ENCODE data around the gene GRM4. TPM values are rescaled to one million over a fixed set of nuclear protein-coding genes. Genes with fewer than 3 reads are reported as not detected.

GRM4 gene
- total and polyA plus RNA-seq, 9 of the 15 experiments (the other 6 are each of a cell fraction or from before 2014, with no cell fraction given), result 0.18 TPM; not detected in 8

GRCh38 chr6:34059136-34059731 is 86.7 kb downstream of the GRM4 start:
- H3K4me1 ChIP-seq (replicated peaks in 1 of 2; ENCODE audit: control insufficient read depth in 2 of 2, insufficient read depth in 2 of 2, low read length in 2 of 2), result peaks cover 5 to 20% of the 10 kb centered on the region in 2 experiments; a peak in 4 of 5 replicates
- no peak overlapping the region for H3K27ac ChIP-seq (ENCODE audit: extremely low read depth, low read depth, low read length)
- no peak overlapping the region for H3K4me3 ChIP-seq
- H3K27me3 ChIP-seq (ENCODE audit: control insufficient read depth in 2 of 2, insufficient read depth in 2 of 2, low read length in 2 of 2), result peaks cover 26 to 67% of the 10 kb centered on the region in 2 experiments
- TF ChIP-seq ZNF766 (CRISPR knock-in tag; conservative IDR thresholded peaks at IDR 0.05), result no peak
- TF ChIP-seq GABPB1 (CRISPR knock-in tag; IDR thresholded peaks at IDR 0.05), result no peak
- no peak for TF ChIP-seq ELK1 (CRISPR knock-in tag; IDR thresholded peaks at IDR 0.05)
- no peak for TF ChIP-seq NONO (IDR thresholded peaks at IDR 0.05; ENCODE audit: low read depth in 2 of 2, low read length in 1 of 2)
- TF ChIP-seq, protein P1, sequence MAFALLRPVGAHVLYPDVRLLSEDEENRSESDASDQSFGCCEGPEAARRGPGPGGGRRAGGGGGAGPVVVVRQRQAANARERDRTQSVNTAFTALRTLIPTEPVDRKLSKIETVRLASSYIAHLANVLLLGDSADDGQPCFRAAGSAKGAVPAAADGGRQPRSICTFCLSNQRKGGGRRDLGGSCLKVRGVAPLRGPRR (CRISPR knock-in tag; IDR thresholded peaks at IDR 0.05), result no peak
- no peak for TF ChIP-seq CHD1 (IDR thresholded peaks at IDR 0.05; ENCODE audit: low read length)
- no peak for TF ChIP-seq ETV1 (tag; conservative IDR thresholded peaks at IDR 0.05; ENCODE audit: low read depth)
- TF ChIP-seq HMGN3 (IDR thresholded peaks at IDR 0.05; ENCODE audit: borderline replicate concordance, extremely low read depth, insufficient read length, low read depth, low read length), result no peak
- no peak for TF ChIP-seq ZNF124 (CRISPR knock-in tag; IDR thresholded peaks at IDR 0.05)
- no peak for TF ChIP-seq ZNF175 (CRISPR knock-in tag; IDR thresholded peaks at IDR 0.05; ENCODE audit: low read depth)
- TF ChIP-seq SMC3 (conservative IDR thresholded peaks at IDR 0.05; ENCODE audit: insufficient read depth, low read depth, low read length), result no peak
- TF ChIP-seq, protein P2, sequence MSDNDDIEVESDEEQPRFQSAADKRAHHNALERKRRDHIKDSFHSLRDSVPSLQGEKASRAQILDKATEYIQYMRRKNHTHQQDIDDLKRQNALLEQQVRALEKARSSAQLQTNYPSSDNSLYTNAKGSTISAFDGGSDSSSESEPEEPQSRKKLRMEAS (CRISPR knock-in tag; IDR thresholded peaks at IDR 0.05), result no peak
- TF ChIP-seq, protein P3, sequence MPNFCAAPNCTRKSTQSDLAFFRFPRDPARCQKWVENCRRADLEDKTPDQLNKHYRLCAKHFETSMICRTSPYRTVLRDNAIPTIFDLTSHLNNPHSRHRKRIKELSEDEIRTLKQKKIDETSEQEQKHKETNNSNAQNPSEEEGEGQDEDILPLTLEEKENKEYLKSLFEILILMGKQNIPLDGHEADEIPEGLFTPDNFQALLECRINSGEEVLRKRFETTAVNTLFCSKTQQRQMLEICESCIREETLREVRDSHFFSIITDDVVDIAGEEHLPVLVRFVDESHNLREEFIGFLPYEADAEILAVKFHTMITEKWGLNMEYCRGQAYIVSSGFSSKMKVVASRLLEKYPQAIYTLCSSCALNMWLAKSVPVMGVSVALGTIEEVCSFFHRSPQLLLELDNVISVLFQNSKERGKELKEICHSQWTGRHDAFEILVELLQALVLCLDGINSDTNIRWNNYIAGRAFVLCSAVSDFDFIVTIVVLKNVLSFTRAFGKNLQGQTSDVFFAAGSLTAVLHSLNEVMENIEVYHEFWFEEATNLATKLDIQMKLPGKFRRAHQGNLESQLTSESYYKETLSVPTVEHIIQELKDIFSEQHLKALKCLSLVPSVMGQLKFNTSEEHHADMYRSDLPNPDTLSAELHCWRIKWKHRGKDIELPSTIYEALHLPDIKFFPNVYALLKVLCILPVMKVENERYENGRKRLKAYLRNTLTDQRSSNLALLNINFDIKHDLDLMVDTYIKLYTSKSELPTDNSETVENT (CRISPR knock-in tag; IDR thresholded peaks at IDR 0.05), result no peak
- POLR2A ChIA-PET, result interaction anchor here (0.6 to 1.6 kb wide), 4 partner anchors 9 to 47 kb away, joined by 3 to 4 read pairs (median 3); no protein-coding TSS in a partner anchor
- in situ Hi-C loops (cut with MboI), result loop anchor here (5.0 kb wide), 1 partner anchor 93 kb away; no protein-coding TSS in a partner anchor
- FAIRE-seq, result no peak
- WGBS (ENCODE audit: insufficient coverage, low coverage, missing lambda C conversion rate), result under 1% methylated on average over 13 of the region's 17 CpGs
- H3K4me2 ChIP-seq (ENCODE audit: insufficient read depth, low read length), result no peak overlapping the region
- intact Hi-C loops (cut with micrococcal nuclease), result loop anchor here (5.0 kb wide), 1 partner anchor 183 kb away; no protein-coding TSS in a partner anchor
- no TSS peak for BruUV-seq (replicated peaks)
- no peaks in the 10 kb centered on the region for H3K9me3 ChIP-seq (replicated peaks; ENCODE audit: control insufficient read depth, insufficient read depth, low read depth, low read length)
- H2AFZ ChIP-seq (ENCODE audit: low read depth, low read length), result no peak overlapping the region
- H3K36me3 ChIP-seq (ENCODE audit: control insufficient read depth, insufficient read depth, low read length), result no peaks in the 10 kb centered on the region
- no peak for DNase-seq (ENCODE audit: extremely low read depth in 1 of 4, low spot score in 3 of 4)
- CTCF ChIA-PET (ENCODE audit: low intra/inter-chr PET ratio), result no interaction called here
- peaks cover 21% of the 10 kb centered on the region for H4K20me1 ChIP-seq (replicated peaks; ENCODE audit: control insufficient read depth, insufficient read depth, low read length)
- H3K9me1 ChIP-seq (ENCODE audit: control insufficient read depth, insufficient read depth, low read length), result no peaks in the 10 kb centered on the region
- ATAC-seq, result no peak
- H3K79me2 ChIP-seq (ENCODE audit: control insufficient read depth, insufficient read depth, low read length), result no peaks in the 10 kb centered on the region
- peak overlapping the region in 1 of 2 experiments; percentile 26; a peak in 1 of 4 replicates for H3K9ac ChIP-seq (ENCODE audit: insufficient read depth in 1 of 2, low read depth in 2 of 2, low read length in 2 of 2)
